GM12801 (cell line): ENCODE data around the gene PTPN5.

Experiments
- CTCF ChIP-seq: IDR thresholded peaks from one replicate; pipeline ENCODE4 v1.5.1; 2011; ENCODE audit warnings: control low read depth; ENCODE audit not compliant: insufficient read length; ENCODE audit errors: extremely low read depth

Gene PTPN5

GRCh38 chr11:18684267-18684666 lies 107.3 kb downstream of the PTPN5 start:
- TF ChIP-seq CTCF = no peak

GRCh38 chr11:18682466-18682865 lies 109.1 kb downstream of the PTPN5 start:
- TF ChIP-seq CTCF = no peak
